HepG2 (cell line): ENCODE data around the gene F7. TPM values are rescaled to one million over a fixed set of nuclear protein-coding genes. Genes with fewer than 3 reads are reported as not detected.

Source experiments
- CAMTA2 ChIP-seq: sonication (generic); formaldehyde crosslinking; IDR thresholded peaks from 2 replicates; pipeline ENCODE4 v1.4.0; 2020; ENCODE audit warnings: mild to moderate bottlenecking, missing genetic modification reagents, borderline replicate concordance
- CHCHD3 ChIP-seq: sonication (generic); formaldehyde crosslinking; IDR thresholded peaks from 2 replicates; pipeline ENCODE4 v1.8.0; 2022; ENCODE audit warnings: mild to moderate bottlenecking, missing genetic modification reagents, moderate library complexity
- DNMT1 ChIP-seq: sonication (generic); formaldehyde crosslinking; IDR thresholded peaks from 2 replicates; pipeline ENCODE4 v1.5.1; 2020; ENCODE audit warnings: mild to moderate bottlenecking, missing genetic modification reagents
- EHMT2 ChIP-seq: fragments of 200-600 bp; sonication (generic); IDR thresholded peaks from 2 replicates; pipeline ENCODE4 v1.7.0; 2017; ENCODE audit warnings: antibody characterized with exemption, low read depth, low read length, borderline replicate concordance
- GATAD2A ChIP-seq: IDR thresholded peaks from 2 replicates; pipeline ENCODE4 v1.6.1; 2016
- POLR2G ChIP-seq: fragments of 200-400 bp; formaldehyde crosslinking; IDR thresholded peaks from 2 replicates; pipeline ENCODE4 v1.6.1; 2018; ENCODE audit warnings: mild to moderate bottlenecking, low read depth, low read length, moderate library complexity
- PRDM15 ChIP-seq: sonication (generic); formaldehyde crosslinking; IDR thresholded peaks from 2 replicates; pipeline ENCODE4 v1.4.0; 2020; ENCODE audit warnings: missing genetic modification reagents
- SRY ChIP-seq: sonication (generic); formaldehyde crosslinking; IDR thresholded peaks from 2 replicates; pipeline ENCODE4 v1.8.0; 2022; ENCODE audit warnings: mild to moderate bottlenecking, missing genetic modification reagents
- ZBTB7A ChIP-seq: sonication (generic); formaldehyde crosslinking; IDR thresholded peaks from 2 replicates; pipeline ENCODE4 v1.8.0; 2022; ENCODE audit warnings: mild to moderate bottlenecking, missing genetic modification reagents
- ZFP37 ChIP-seq: sonication (generic); formaldehyde crosslinking; IDR thresholded peaks from 2 replicates; pipeline ENCODE4 v1.4.0; 2020; ENCODE audit warnings: missing genetic modification reagents, borderline replicate concordance
- ZNF124 ChIP-seq: sonication (generic); formaldehyde crosslinking; IDR thresholded peaks from 2 replicates; pipeline ENCODE4 v1.4.0; 2020; ENCODE audit warnings: missing genetic modification reagents
- ZNF234 ChIP-seq: sonication (generic); formaldehyde crosslinking; conservative IDR thresholded peaks from 2 replicates; pipeline ENCODE4 v1.5.1; 2020; ENCODE audit warnings: mild to moderate bottlenecking, missing genetic modification reagents
- ZNF235 ChIP-seq: sonication (generic); formaldehyde crosslinking; IDR thresholded peaks from 2 replicates; pipeline ENCODE4 v1.8.1; 2023; ENCODE audit warnings: mild to moderate bottlenecking, missing genetic modification reagents, borderline replicate concordance
- ZNF589 ChIP-seq: sonication (generic); formaldehyde crosslinking; conservative IDR thresholded peaks from 2 replicates; pipeline ENCODE4 v1.8.0; 2022; ENCODE audit warnings: mild to moderate bottlenecking, moderate library complexity, missing genetic modification reagents
- ZNF766 ChIP-seq: sonication (generic); formaldehyde crosslinking; IDR thresholded peaks from 2 replicates; pipeline ENCODE4 v1.5.0; 2020; ENCODE audit warnings: missing genetic modification reagents, borderline replicate concordance
- ZSCAN20 ChIP-seq: sonication (generic); formaldehyde crosslinking; IDR thresholded peaks from 2 replicates; pipeline ENCODE4 v1.4.0; 2020; ENCODE audit warnings: missing genetic modification reagents, mild to moderate bottlenecking, borderline replicate concordance
- polyA plus RNA-seq, 8 experiments: library from polyadenylated mRNA; depleted of rRNA in 3 of 8; stranded (reverse) in 7 of 8; unstranded in 1 of 8; fragments of >200 nt; fragmentation: Illumina TruSeq in 4 of 8; extraction: Trizol in 4 of 8; gene quantifications; 2 replicates each; pipeline versions ENCODE4 v1.2.1 to v1.2.3, GENCODE V29; 2011 to 2016; ENCODE audit warnings: low read depth in 4 of 8, missing spikeins in 1 of 8, mixed read lengths in 1 of 8; ENCODE audit not compliant: insufficient read depth in 1 of 8
- total RNA-seq, 5 experiments: library from RNA; depleted of rRNA; stranded (reverse); fragments of >200 nt; fragmentation: Illumina TruSeq; extraction: Trizol; gene quantifications; 2 replicates each; pipeline ENCODE4 v1.2.3, GENCODE V29; 2016; ENCODE audit warnings: low read depth in 1 of 5
- TF ChIP-seq, protein P1 (sequence below): sonication (generic); formaldehyde crosslinking; IDR thresholded peaks from 2 replicates; pipeline ENCODE4 v1.8.1; 2022; ENCODE audit warnings: low read depth, mild to moderate bottlenecking, missing genetic modification reagents
- TF ChIP-seq, protein P2 (sequence below): sonication (generic); formaldehyde crosslinking; IDR thresholded peaks from 2 replicates; pipeline ENCODE4 v1.8.1; 2023; ENCODE audit warnings: missing genetic modification reagents, inconsistent platforms, borderline replicate concordance
- TF ChIP-seq, protein P3 (sequence below): sonication (generic); formaldehyde crosslinking; IDR thresholded peaks from 2 replicates; pipeline ENCODE4 v1.8.0; 2022; ENCODE audit warnings: mild to moderate bottlenecking, missing genetic modification reagents; ENCODE audit not compliant: insufficient replicate concordance

Gene F7
- total and polyA plus RNA-seq, 2 of the 13 experiments (the other 11 are each of a cell fraction or from before 2014, with no cell fraction given), result 12.6 to 26.5 TPM

DNA sequence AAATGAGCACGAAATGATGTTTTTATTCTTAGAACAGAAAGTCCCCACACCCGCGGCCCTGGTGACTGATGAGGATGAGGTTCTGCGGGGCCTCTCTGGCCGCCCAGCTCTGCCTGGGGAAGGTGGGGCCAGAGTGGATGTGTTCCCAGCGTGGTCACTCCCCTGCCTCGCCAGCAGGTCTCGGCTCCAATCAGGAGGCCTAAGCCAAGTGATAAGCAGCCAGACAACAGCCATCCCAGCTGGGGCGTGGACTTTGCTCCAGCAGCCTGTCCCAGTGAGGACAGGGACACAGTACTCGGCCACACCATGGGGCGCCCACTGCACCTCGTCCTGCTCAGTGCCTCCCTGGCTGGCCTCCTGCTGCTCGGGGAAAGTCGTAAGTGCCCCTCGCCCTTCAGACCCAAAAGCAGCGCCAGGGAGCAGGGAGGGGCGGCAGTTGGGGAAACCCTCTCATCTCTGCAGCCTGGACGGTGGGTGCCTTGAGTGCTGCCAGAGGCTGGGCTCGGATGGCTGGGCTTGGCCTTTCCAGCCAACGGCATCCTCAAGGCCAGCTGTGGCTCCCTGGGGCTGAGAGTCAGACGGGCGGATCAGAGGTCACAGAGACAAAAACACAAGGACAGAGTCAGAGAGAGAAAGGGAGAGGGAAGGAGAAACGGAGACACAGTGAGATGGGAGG lies 17.1 kb downstream of the F7 start, which contains the start of gene F10 (continued):
- TF ChIP-seq, protein P1, sequence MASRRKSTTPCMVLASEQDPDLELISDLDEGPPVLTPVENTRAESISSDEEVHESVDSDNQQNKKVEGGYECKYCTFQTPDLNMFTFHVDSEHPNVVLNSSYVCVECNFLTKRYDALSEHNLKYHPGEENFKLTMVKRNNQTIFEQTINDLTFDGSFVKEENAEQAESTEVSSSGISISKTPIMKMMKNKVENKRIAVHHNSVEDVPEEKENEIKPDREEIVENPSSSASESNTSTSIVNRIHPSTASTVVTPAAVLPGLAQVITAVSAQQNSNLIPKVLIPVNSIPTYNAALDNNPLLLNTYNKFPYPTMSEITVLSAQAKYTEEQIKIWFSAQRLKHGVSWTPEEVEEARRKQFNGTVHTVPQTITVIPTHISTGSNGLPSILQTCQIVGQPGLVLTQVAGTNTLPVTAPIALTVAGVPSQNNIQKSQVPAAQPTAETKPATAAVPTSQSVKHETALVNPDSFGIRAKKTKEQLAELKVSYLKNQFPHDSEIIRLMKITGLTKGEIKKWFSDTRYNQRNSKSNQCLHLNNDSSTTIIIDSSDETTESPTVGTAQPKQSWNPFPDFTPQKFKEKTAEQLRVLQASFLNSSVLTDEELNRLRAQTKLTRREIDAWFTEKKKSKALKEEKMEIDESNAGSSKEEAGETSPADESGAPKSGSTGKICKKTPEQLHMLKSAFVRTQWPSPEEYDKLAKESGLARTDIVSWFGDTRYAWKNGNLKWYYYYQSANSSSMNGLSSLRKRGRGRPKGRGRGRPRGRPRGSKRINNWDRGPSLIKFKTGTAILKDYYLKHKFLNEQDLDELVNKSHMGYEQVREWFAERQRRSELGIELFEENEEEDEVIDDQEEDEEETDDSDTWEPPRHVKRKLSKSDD (CRISPR knock-in tag), result no peak
- TF ChIP-seq DNMT1, result 0 out of 2 replicates have a peak, but pooled peaks have one; percentile 18
- no peak for TF ChIP-seq PRDM15 (CRISPR knock-in tag)
- TF ChIP-seq, protein P2, sequence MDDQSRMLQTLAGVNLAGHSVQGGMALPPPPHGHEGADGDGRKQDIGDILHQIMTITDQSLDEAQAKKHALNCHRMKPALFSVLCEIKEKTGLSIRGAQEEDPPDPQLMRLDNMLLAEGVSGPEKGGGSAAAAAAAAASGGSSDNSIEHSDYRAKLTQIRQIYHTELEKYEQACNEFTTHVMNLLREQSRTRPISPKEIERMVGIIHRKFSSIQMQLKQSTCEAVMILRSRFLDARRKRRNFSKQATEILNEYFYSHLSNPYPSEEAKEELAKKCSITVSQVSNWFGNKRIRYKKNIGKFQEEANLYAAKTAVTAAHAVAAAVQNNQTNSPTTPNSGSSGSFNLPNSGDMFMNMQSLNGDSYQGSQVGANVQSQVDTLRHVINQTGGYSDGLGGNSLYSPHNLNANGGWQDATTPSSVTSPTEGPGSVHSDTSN, result no peak
- TF ChIP-seq SRY (CRISPR knock-in tag), result no peak; the same call in 1 of the 2 replicates
- TF ChIP-seq ZNF589 (CRISPR knock-in tag), result peak; percentile 95; the same call in 1 of the 2 replicates
- no peak for TF ChIP-seq ZNF234 (CRISPR knock-in tag)
- no peak for TF ChIP-seq CAMTA2 (CRISPR knock-in tag)
- TF ChIP-seq ZNF235, result no peak
- TF ChIP-seq CHCHD3 (CRISPR knock-in tag), result no peak
- TF ChIP-seq POLR2G, result peak; percentile 96
- no peak; the same call in 1 of the 2 replicates for TF ChIP-seq ZSCAN20 (CRISPR knock-in tag)
- TF ChIP-seq EHMT2, result no peak
- TF ChIP-seq ZNF124 (CRISPR knock-in tag), result 0 out of 2 replicates have a peak, but pooled peaks have one; percentile 74
- TF ChIP-seq ZNF766, result peak; percentile 92; the same call in 1 of the 2 replicates
- peak; percentile 79 for TF ChIP-seq GATAD2A (CRISPR knock-in tag)
- peak; percentile 88; the same call in 1 of the 2 replicates for TF ChIP-seq ZFP37 (CRISPR knock-in tag)
- TF ChIP-seq ZBTB7A (CRISPR knock-in tag), result no peak
- TF ChIP-seq, protein P3, sequence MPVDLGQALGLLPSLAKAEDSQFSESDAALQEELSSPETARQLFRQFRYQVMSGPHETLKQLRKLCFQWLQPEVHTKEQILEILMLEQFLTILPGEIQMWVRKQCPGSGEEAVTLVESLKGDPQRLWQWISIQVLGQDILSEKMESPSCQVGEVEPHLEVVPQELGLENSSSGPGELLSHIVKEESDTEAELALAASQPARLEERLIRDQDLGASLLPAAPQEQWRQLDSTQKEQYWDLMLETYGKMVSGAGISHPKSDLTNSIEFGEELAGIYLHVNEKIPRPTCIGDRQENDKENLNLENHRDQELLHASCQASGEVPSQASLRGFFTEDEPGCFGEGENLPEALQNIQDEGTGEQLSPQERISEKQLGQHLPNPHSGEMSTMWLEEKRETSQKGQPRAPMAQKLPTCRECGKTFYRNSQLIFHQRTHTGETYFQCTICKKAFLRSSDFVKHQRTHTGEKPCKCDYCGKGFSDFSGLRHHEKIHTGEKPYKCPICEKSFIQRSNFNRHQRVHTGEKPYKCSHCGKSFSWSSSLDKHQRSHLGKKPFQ (CRISPR knock-in tag), result no peak
